GM18951 (cell line): ENCODE results near the gene EVI5L.

Source experiments
- POLR2A ChIP-seq: IDR thresholded peaks from 4 replicates; pipeline ENCODE4 v1.6.1; 2011; ENCODE audit warnings: mild to moderate bottlenecking; ENCODE audit not compliant: insufficient read length, insufficient read depth; ENCODE audit errors: extremely low read depth
- in situ Hi-C: fragments of 300-500 bp; cut with MboI; formaldehyde crosslinking; loops from one replicate; pipeline ENCODE4 v1.12.0; 2022; ENCODE audit warnings: low sequenced_read_pairs, mixed read lengths, inconsistent platforms; ENCODE audit not compliant: unreplicated experiment

Gene EVI5L

GRCh38 chr19:7845390-7846154, 15.6 kb downstream of the EVI5L start:
- in situ Hi-C loops, result no loop called here
- TF ChIP-seq POLR2A, result no peak

DNA sequence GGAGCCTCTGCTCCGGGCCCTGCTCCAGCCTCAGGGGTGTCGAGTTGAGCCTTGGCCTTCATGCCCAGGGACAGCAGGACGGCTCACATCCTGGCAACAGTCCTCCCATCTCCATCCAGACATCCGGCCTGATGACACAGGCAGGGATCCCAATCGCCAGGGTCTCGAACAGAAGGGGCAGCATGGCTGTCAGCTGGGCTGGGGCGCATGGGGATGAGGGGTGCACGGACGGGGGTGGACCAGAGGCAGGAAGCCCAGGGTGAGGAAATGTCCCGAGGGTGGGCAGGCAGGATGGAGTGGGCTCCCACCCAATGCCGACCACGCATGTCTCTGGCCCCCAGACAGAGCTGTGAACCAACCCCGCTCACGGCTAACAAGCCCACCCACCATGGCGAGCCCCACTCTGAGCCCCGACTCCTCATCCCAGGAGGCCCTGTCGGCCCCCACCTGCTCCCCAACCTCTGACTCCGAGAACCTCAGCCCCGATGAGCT, 16.2 kb downstream of the EVI5L start:
- in situ Hi-C loops, result no loop called here
- TF ChIP-seq POLR2A, result no peak

DNA sequence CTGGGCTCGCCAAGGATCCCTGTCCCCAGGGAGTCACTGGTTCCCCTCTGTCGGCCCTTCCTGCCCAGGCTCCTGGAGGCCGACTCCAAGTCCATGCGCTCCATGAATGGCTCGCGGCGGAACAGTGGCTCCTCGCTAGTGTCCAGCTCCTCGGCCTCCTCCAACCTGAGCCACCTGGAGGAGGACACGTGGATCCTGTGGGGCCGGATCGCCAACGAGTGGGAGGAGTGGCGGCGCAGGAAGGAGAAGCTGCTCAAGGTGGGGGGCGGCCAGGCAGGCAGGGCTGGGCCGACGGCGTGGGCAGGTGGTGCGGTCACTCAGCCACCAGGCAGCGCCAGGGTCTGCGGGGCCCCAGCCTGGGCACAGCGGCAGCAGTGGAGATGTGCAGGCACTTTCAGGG, 17.6 kb downstream of the EVI5L start:
- in situ Hi-C loops, result no loop called here
- TF ChIP-seq POLR2A, result no peak

GRCh38 chr19:7848779-7849457, 18.9 kb downstream of the EVI5L start:
- in situ Hi-C loops, result no loop called here
- no peak for TF ChIP-seq POLR2A

DNA sequence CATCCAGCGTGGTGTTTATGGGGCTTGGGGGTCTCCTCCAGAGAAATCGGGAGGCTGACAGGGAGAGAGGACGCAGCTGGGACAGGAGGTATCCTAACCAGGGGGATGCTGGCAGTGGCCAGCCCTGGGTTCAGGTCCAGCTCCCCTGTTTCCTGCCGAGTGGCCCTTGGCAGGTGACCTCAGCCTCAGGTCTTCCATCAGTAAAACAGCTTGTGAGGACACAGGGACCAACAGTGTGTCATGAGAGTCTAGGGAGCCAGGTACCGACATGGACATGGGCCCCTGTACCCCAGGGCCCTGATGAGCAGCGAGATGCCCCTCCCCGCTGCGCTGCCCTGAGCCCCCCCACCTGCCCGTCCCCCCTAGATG, 19.6 kb downstream of the EVI5L start:
- in situ Hi-C loops, result no loop called here
- TF ChIP-seq POLR2A, result no peak

DNA sequence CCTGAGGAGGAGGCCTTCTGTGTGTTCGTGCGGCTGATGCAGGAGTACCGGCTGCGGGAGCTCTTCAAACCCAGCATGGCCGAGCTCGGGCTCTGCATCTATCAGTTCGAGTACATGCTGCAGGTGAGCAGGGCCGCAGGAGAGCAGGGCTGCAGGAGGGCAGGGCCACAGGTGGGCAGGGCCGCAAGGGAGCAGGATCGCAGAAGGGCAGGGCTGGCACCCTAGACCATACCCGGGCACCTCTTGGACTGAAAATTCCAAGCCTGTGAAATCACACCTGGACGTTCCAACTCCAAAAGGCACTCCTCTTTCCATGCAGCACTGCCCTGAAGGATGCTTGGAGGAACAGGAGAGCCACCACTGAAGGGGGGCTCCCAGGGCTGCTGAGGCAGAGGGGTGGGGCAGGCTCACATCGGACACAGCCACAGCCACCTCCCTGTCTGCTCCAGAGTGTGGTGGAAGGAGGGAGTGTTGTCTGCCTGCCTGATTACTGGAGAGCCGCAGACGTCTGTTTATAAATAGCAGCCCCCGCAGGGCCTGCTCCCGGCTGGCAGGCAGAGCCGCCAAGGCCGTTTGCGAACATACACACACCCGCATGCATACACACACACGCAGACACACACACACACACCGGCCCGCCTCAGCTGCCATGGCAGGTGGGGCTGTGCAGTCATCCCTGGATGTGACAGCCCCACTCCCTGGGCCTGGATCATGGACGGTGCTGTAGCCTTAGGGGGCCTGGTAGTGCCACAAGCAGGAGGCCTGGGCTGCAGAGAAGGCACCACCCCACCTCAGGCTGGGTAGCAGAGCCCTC, 20.2 kb downstream of the EVI5L start:
- TF ChIP-seq POLR2A, result no peak
- in situ Hi-C loops, result no loop called here

- no peak for TF ChIP-seq POLR2A
- in situ Hi-C loops, result no loop called here
These were observed 21.1 kb downstream of the EVI5L start for GRCh38 chr19:7850945-7851622.

- TF ChIP-seq POLR2A, result no peak
- in situ Hi-C loops, result no loop called here
These were observed 21.8 kb downstream of the EVI5L start for GRCh38 chr19:7851623-7852500.

- in situ Hi-C loops, result no loop called here
These were observed 23.1 kb downstream of the EVI5L start for GRCh38 chr19:7852851-7853769.

GRCh38 chr19:7853770-7854128, 23.7 kb downstream of the EVI5L start:
- in situ Hi-C loops, result no loop called here
- no peak for TF ChIP-seq POLR2A

More at GRCh38 chr19:7852851-7853769, 23.1 kb downstream of the EVI5L start:
- TF ChIP-seq POLR2A, result no peak

DNA sequence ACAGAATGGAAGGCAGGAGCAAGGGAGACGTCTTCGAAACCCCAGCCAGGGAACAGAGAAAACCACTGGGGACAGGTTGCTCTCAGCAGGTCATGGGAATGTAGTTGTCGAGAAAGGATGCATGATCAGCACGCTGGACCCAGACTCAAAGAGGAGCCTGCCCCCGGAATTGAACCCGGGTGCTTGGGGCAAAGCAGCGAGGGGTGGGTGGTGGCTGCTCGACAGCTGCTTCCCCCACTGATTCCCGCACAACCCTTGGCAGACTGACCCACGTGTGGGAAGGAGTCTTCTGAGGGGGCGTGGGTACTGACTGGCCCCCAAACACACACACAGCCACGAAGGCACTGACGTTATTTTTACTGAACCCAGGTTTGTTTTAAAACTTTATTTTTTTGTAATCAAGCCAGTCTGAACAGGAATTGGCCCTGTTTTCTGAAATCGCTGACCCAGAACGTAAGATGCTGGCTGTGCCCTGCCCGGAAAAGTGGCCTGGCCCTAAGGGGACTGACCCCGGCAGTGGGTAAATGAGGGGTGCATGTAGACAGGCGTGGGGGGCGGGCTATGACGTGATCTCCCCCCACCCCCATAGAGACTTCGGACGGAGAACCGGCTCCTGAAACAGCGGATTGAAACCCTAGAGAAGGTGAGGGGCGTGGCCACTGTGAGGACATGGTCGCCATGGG, 25.5 kb downstream of the EVI5L start:
- in situ Hi-C loops, result no loop called here

DNA sequence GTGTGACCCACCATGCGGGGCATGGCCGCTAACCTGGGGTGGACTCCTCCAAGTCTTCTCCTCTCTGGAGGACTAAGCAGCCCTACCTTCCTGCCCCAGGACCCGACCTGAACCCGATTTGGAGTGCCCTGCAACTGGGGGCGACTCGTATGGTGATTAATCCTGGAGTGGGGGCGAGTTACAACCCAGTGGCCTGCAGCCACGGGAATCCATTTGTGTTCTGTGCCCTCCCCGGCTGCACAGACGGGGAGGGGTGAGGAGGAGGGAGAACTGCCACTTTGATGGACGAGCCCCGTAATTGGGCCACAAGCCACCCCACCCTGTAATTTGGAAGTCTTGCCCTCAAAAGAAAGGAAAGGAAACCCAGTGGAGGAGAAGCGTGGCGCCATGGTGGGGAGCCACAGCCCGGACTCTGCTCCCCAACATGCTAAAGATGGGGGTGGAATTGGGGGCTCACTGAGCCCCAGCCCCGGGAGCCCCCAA, 26.1 kb downstream of the EVI5L start:
- TF ChIP-seq POLR2A, result no peak
- in situ Hi-C loops, result no loop called here

More for the DNA sequence above, 25.5 kb downstream of the EVI5L start:
- TF ChIP-seq POLR2A, result no peak
